Measurements from ENCODE around the gene MMP13.

GRCh38 chr11:102928247-102928646 lies 27.3 kb downstream of the MMP13 start:
- TF ChIP-seq, protein P1, sequence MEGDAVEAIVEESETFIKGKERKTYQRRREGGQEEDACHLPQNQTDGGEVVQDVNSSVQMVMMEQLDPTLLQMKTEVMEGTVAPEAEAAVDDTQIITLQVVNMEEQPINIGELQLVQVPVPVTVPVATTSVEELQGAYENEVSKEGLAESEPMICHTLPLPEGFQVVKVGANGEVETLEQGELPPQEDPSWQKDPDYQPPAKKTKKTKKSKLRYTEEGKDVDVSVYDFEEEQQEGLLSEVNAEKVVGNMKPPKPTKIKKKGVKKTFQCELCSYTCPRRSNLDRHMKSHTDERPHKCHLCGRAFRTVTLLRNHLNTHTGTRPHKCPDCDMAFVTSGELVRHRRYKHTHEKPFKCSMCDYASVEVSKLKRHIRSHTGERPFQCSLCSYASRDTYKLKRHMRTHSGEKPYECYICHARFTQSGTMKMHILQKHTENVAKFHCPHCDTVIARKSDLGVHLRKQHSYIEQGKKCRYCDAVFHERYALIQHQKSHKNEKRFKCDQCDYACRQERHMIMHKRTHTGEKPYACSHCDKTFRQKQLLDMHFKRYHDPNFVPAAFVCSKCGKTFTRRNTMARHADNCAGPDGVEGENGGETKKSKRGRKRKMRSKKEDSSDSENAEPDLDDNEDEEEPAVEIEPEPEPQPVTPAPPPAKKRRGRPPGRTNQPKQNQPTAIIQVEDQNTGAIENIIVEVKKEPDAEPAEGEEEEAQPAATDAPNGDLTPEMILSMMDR (IDR thresholded peaks at IDR 0.05), result no peak
- no peak for TF ChIP-seq EZH2 (IDR thresholded peaks at IDR 0.05; ENCODE audit: borderline replicate concordance, insufficient read depth, low read depth, low read length, poor library complexity, severe bottlenecking)

All from B cell (primary cell).